ENCODE measurements around the gene KCNC3. TPM values are rescaled to one million over a fixed set of nuclear protein-coding genes. Genes with fewer than 3 reads are reported as not detected.
"Not testable (repeated sequence)": the region's sequence is repeated elsewhere in the genome, so short reads cannot be mapped to it uniquely, and the experiment has no call there.

The KCNC3 gene
- total and polyA plus RNA-seq, 10 of the 15 experiments (the other 5 are each of a cell fraction or from before 2014, with no cell fraction given), result 0.08 to 3.8 (median 0.44) TPM; not detected in 2

GRCh38 chr19:50347089-50347581 is 18.0 kb upstream of the KCNC3 start:
- in situ Hi-C loops (cut with MboI), result loop anchor here (25.0 kb wide), 1 partner anchor 1015 kb away; the partner anchor contains the start of genes CLDND2, ETFB and NKG7
- TF ChIP-seq FOXK2 (IDR thresholded peaks at IDR 0.05) (peak; percentile 16; the same call in 1 of the 2 replicates), RCOR1 (conservative IDR thresholded peaks at IDR 0.05; ENCODE audit: low read depth, low read length) (0 out of 2 replicates have a peak, but pooled peaks have one; percentile 49), IKZF2 (IDR thresholded peaks at IDR 0.05) (peak; percentile 91 to 97), BACH1 (IDR thresholded peaks at IDR 0.05; ENCODE audit: borderline replicate concordance) (peak; percentile 81), FOXM1 (IDR thresholded peaks at IDR 0.05; ENCODE audit: low read depth, low read length) (peak; percentile 76; the same call in 1 of the 2 replicates), RAD51 (IDR thresholded peaks at IDR 0.05) (peak; percentile 58; the same call in 1 of the 2 replicates), BCL11A (IDR thresholded peaks at IDR 0.05; ENCODE audit: low read depth, low read length) (peak; percentile 84), STAT3 (IDR thresholded peaks at IDR 0.05; ENCODE audit: low read depth, low read length) (peak; percentile 67; the same call in 1 of the 2 replicates), PML (IDR thresholded peaks at IDR 0.05; ENCODE audit: low read length) (peak; percentile 58; the same call in 1 of the 2 replicates), GABPA (IDR thresholded peaks at IDR 0.05; ENCODE audit: low read depth) (peak; percentile 55; the same call in 1 of the 2 replicates), MTA2 (IDR thresholded peaks at IDR 0.05; ENCODE audit: low read depth) (peak; percentile 92), ETV6 (conservative IDR thresholded peaks at IDR 0.05 in 1 of 2, IDR thresholded peaks at IDR 0.05 in 1 of 2; ENCODE audit: borderline replicate concordance in 1 of 2, low read depth in 1 of 2) (peak in 1 of 2 experiments; percentile 97; a peak in 2 of 4 replicates), POU2F2 (IDR thresholded peaks at IDR 0.05; ENCODE audit: borderline replicate concordance, low read depth, low read length) (peak; percentile 30; the same call in 1 of the 3 replicates), BHLHE40 (IDR thresholded peaks at IDR 0.05; ENCODE audit: borderline replicate concordance in 1 of 2, low read depth in 2 of 2, low read length in 1 of 2) (peak; percentile 77 to 86), SPI1 (IDR thresholded peaks at IDR 0.05; ENCODE audit: borderline replicate concordance, insufficient read depth, low read depth, low read length) (peak; percentile 85), PKNOX1 (IDR thresholded peaks at IDR 0.05) (peak; percentile 75), CBX5 (IDR thresholded peaks at IDR 0.05; ENCODE audit: low read depth) (0 out of 2 replicates have a peak, but pooled peaks have one; percentile 38), GATAD2B (conservative IDR thresholded peaks at IDR 0.05; ENCODE audit: low read depth) (peak; percentile 79), ATF2 (IDR thresholded peaks at IDR 0.05; ENCODE audit: low read length) (peak; percentile 88), JUND (IDR thresholded peaks at IDR 0.05; ENCODE audit: low read depth, low read length) (peak; percentile 77), CREB1 (IDR thresholded peaks at IDR 0.05; ENCODE audit: low read depth) (peak; percentile 58; the same call in 1 of the 2 replicates), RUNX3 (IDR thresholded peaks at IDR 0.05; ENCODE audit: low read length) (peak; percentile 80; the same call in 1 of the 2 replicates), CBFB (IDR thresholded peaks at IDR 0.05; ENCODE audit: low read depth) (0 out of 2 replicates have a peak, but pooled peaks have one; percentile 21)

More at GRCh38 chr19:50347089-50347581, 18.0 kb upstream of the KCNC3 start:
- CTCF ChIA-PET, result interaction anchor here (1.0 to 3.0 kb wide), 8 partner anchors 10 to 113 kb away, joined by 3 to 15 read pairs (median 4); partner anchors contain the start of gene NAPSA
- H3K4me2 ChIP-seq (ENCODE audit: control insufficient read depth, insufficient read depth), result peak overlapping the region; percentile 79
- H2AFZ ChIP-seq (ENCODE audit: control insufficient read depth, low read depth, low read length); H4K20me1 ChIP-seq (ENCODE audit: control insufficient read depth, insufficient read depth); H3K36me3 ChIP-seq (ENCODE audit: control insufficient read depth in 2 of 2, insufficient read depth in 2 of 2, low read length in 1 of 2); H3K9me3 ChIP-seq (replicated peaks; ENCODE audit: control insufficient read depth, insufficient read depth, low read length); H3K9ac ChIP-seq (ENCODE audit: control insufficient read depth, insufficient read depth, low read length); H3K4me3 ChIP-seq; BruUV-seq (replicated peaks); H3K27me3 ChIP-seq (replicated peaks in 1 of 2; ENCODE audit: control insufficient read depth in 2 of 2, insufficient read depth in 2 of 2, low read length in 1 of 2): not testable (repeated sequence)
- H3K4me1 ChIP-seq (ENCODE audit: control insufficient read depth, insufficient read depth, low read length), result peaks cover 45% of the 10 kb centered on the region
- SMC1A ChIA-PET (ENCODE audit: uncharacterized antibody, unreplicated experiment), result interaction anchor here (0.9 to 6.9 kb wide), 9 partner anchors 8 to 113 kb away, joined by 3 to 49 read pairs (median 5); partner anchors contain the start of gene KCNC3
- intact Hi-C loops (cut with micrococcal nuclease; ENCODE audit: unreplicated experiment), result loop anchor here (5.0 kb wide), 1 partner anchor 85 kb away; the partner anchor contains the start of gene MYBPC2
- peak; percentile 77 for DNase-seq (ENCODE audit: low read depth, low spot score)
- peak; percentile 53 for ATAC-seq
- peak; percentile 7 for FAIRE-seq
- RAD21 ChIA-PET (ENCODE audit: unreplicated experiment), result interaction anchor here (1.0 to 2.7 kb wide), 12 partner anchors 11 to 113 kb away, joined by 3 to 18 read pairs (median 4); partner anchors contain the start of genes KCNC3 and NAPSA
- peaks cover 17% of the 10 kb centered on the region for H3K79me2 ChIP-seq (ENCODE audit: control insufficient read depth, insufficient read depth, low read length)
- peak overlapping the region; percentile 84 for H3K27ac ChIP-seq (ENCODE audit: control insufficient read depth, insufficient read depth)
- POLR2A ChIA-PET, result interaction anchor here (0.5 to 2.0 kb wide), 6 partner anchors 10 to 31 kb away, joined by 4 to 12 read pairs (median 4); no protein-coding TSS in a partner anchor
- WGBS (ENCODE audit: insufficient coverage, insufficient replicate concordance, low lambda C conversion rate, missing lambda C conversion rate), result 0% methylated on average over 8 of the region's 8 CpGs
